HepG2 (cell line): ENCODE measurements around the gene KIF19. TPM values are rescaled to one million over a fixed set of nuclear protein-coding genes. Genes with fewer than 3 reads are reported as not detected.

Experiments
- CAMTA2 ChIP-seq: sonication (generic); formaldehyde crosslinking; IDR thresholded peaks from 2 replicates; pipeline ENCODE4 v1.4.0; 2020; ENCODE audit warnings: mild to moderate bottlenecking, missing genetic modification reagents, borderline replicate concordance
- CBX5 ChIP-seq: sonication (generic); formaldehyde crosslinking; IDR thresholded peaks from 2 replicates; pipeline ENCODE4 v1.4.0; 2020; ENCODE audit warnings: missing genetic modification reagents, borderline replicate concordance
- CEBPG ChIP-seq: IDR thresholded peaks from 2 replicates; pipeline ENCODE4 v1.6.1; 2016
- KMT2B ChIP-seq: IDR thresholded peaks from 2 replicates; pipeline ENCODE4 v1.6.1; 2016; ENCODE audit warnings: missing genetic modification reagents, missing compliant biosample characterization
- NR1H2 ChIP-seq: sonication (generic); formaldehyde crosslinking; IDR thresholded peaks from 2 replicates; pipeline ENCODE4 v1.8.1; 2022; ENCODE audit warnings: low read depth, missing genetic modification reagents, borderline replicate concordance
- PHB2 ChIP-seq: fragments of 450-650 bp; IDR thresholded peaks from 2 replicates; pipeline ENCODE4 v1.6.1; 2018; ENCODE audit not compliant: partially characterized antibody
- THYN1 ChIP-seq: sonication (generic); formaldehyde crosslinking; IDR thresholded peaks from 2 replicates; pipeline ENCODE4 v1.8.1; 2023; ENCODE audit warnings: low read depth, mild to moderate bottlenecking, moderate library complexity, missing genetic modification reagents, borderline replicate concordance
- ZNF317 ChIP-seq: sonication (generic); formaldehyde crosslinking; IDR thresholded peaks from 2 replicates; pipeline ENCODE4 v1.5.0; 2020; ENCODE audit warnings: mild to moderate bottlenecking, missing genetic modification reagents
- ZNF746 ChIP-seq: sonication (generic); formaldehyde crosslinking; IDR thresholded peaks from 2 replicates; pipeline ENCODE4 v1.8.0; 2022; ENCODE audit warnings: mild to moderate bottlenecking, missing genetic modification reagents
- ZNF790 ChIP-seq: sonication (generic); formaldehyde crosslinking; IDR thresholded peaks from 2 replicates; pipeline ENCODE4 v1.8.0; 2022; ENCODE audit warnings: missing genetic modification reagents, mild to moderate bottlenecking, borderline replicate concordance
- polyA plus RNA-seq, 8 experiments: library from polyadenylated mRNA; depleted of rRNA in 3 of 8; stranded (reverse) in 7 of 8; unstranded in 1 of 8; fragments of >200 nt; fragmentation: Illumina TruSeq in 4 of 8; extraction: Trizol in 4 of 8; gene quantifications; 2 replicates each; pipeline versions ENCODE4 v1.2.1 to v1.2.3, GENCODE V29; 2011 to 2016; ENCODE audit warnings: low read depth in 4 of 8, missing spikeins in 1 of 8, mixed read lengths in 1 of 8; ENCODE audit not compliant: insufficient read depth in 1 of 8
- total RNA-seq, 5 experiments: library from RNA; depleted of rRNA; stranded (reverse); fragments of >200 nt; fragmentation: Illumina TruSeq; extraction: Trizol; gene quantifications; 2 replicates each; pipeline ENCODE4 v1.2.3, GENCODE V29; 2016; ENCODE audit warnings: low read depth in 1 of 5
- TF ChIP-seq, protein P1 (sequence below): sonication (generic); formaldehyde crosslinking; IDR thresholded peaks from 2 replicates; pipeline ENCODE4 v1.4.0; 2020; ENCODE audit warnings: missing genetic modification reagents
- TF ChIP-seq, protein P2 (sequence below): IDR thresholded peaks from 2 replicates; pipeline ENCODE4 v1.6.1; 2016; ENCODE audit warnings: low read depth, missing genetic modification reagents, missing compliant biosample characterization
- TF ChIP-seq, protein P3 (sequence below): sonication (generic); formaldehyde crosslinking; conservative IDR thresholded peaks from 2 replicates; pipeline ENCODE4 v1.4.0; 2020; ENCODE audit warnings: missing genetic modification reagents
- TF ChIP-seq, protein P4 (sequence below): sonication (generic); formaldehyde crosslinking; IDR thresholded peaks from 2 replicates; pipeline ENCODE4 v1.9.0; 2022; ENCODE audit warnings: low read depth, missing genetic modification reagents
- TF ChIP-seq, protein P5 (sequence below): sonication (generic); formaldehyde crosslinking; IDR thresholded peaks from 2 replicates; pipeline ENCODE4 v1.5.1; 2020; ENCODE audit warnings: mild to moderate bottlenecking, moderate library complexity, missing genetic modification reagents

Gene KIF19
- total and polyA plus RNA-seq, 2 of the 13 experiments (the other 11 are each of a cell fraction or from before 2014, with no cell fraction given), result not detected

DNA sequence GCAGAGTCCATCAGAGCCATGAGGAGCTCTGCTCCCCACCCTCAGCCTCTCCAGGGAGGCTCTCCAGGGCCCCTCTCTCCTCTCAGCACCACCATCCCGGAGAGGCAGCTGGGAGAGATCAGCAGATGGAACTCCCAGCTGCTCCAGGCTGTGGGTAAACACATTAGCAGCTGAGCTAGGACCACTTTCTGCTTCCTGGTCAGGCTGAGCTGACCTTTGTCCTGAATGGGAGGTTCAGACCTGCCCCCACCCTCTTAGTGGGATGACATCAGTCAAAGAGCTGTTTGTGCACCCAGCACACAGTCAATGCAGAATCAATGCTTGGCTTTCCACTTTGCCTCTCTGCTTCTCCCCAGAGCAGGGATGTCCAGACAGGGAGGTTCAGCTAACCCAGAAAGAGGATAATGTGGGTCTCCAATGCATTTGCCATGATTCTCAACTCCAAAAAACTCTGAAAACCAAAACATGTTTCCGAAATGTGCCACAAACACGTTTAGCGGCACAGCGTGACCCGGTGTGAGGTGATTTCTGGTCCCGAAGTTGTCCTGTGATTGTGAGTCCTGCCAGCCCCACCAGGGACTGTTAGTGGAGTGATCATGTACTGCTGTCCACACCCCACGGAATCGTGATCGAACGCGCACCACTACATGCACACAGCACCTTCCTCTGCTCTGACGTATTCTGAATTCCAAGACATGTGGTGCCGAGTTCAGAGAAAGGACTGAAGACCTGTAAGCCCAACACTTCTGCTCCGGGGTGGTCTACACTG, 48.0 kb downstream of the KIF19 start (continued):
- TF ChIP-seq, protein P1, sequence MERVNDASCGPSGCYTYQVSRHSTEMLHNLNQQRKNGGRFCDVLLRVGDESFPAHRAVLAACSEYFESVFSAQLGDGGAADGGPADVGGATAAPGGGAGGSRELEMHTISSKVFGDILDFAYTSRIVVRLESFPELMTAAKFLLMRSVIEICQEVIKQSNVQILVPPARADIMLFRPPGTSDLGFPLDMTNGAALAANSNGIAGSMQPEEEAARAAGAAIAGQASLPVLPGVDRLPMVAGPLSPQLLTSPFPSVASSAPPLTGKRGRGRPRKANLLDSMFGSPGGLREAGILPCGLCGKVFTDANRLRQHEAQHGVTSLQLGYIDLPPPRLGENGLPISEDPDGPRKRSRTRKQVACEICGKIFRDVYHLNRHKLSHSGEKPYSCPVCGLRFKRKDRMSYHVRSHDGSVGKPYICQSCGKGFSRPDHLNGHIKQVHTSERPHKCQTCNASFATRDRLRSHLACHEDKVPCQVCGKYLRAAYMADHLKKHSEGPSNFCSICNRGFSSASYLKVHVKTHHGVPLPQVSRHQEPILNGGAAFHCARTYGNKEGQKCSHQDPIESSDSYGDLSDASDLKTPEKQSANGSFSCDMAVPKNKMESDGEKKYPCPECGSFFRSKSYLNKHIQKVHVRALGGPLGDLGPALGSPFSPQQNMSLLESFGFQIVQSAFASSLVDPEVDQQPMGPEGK (CRISPR knock-in tag), result peak; percentile 97
- TF ChIP-seq PHB2 (no peak), CBX5 (CRISPR knock-in tag) (peak; percentile 84; the same call in 1 of the 2 replicates), ZNF746 (CRISPR knock-in tag) (no peak; the same call in 1 of the 2 replicates), CAMTA2 (CRISPR knock-in tag) (no peak), KMT2B (CRISPR knock-in tag) (peak; percentile 55; the same call in 1 of the 2 replicates), ZNF317 (CRISPR knock-in tag) (peak; percentile 94), CEBPG (CRISPR knock-in tag) (peak; percentile 70), ZNF790 (CRISPR knock-in tag) (no peak), THYN1 (CRISPR knock-in tag) (no peak), NR1H2 (CRISPR knock-in tag) (no peak)
- TF ChIP-seq, protein P2, sequence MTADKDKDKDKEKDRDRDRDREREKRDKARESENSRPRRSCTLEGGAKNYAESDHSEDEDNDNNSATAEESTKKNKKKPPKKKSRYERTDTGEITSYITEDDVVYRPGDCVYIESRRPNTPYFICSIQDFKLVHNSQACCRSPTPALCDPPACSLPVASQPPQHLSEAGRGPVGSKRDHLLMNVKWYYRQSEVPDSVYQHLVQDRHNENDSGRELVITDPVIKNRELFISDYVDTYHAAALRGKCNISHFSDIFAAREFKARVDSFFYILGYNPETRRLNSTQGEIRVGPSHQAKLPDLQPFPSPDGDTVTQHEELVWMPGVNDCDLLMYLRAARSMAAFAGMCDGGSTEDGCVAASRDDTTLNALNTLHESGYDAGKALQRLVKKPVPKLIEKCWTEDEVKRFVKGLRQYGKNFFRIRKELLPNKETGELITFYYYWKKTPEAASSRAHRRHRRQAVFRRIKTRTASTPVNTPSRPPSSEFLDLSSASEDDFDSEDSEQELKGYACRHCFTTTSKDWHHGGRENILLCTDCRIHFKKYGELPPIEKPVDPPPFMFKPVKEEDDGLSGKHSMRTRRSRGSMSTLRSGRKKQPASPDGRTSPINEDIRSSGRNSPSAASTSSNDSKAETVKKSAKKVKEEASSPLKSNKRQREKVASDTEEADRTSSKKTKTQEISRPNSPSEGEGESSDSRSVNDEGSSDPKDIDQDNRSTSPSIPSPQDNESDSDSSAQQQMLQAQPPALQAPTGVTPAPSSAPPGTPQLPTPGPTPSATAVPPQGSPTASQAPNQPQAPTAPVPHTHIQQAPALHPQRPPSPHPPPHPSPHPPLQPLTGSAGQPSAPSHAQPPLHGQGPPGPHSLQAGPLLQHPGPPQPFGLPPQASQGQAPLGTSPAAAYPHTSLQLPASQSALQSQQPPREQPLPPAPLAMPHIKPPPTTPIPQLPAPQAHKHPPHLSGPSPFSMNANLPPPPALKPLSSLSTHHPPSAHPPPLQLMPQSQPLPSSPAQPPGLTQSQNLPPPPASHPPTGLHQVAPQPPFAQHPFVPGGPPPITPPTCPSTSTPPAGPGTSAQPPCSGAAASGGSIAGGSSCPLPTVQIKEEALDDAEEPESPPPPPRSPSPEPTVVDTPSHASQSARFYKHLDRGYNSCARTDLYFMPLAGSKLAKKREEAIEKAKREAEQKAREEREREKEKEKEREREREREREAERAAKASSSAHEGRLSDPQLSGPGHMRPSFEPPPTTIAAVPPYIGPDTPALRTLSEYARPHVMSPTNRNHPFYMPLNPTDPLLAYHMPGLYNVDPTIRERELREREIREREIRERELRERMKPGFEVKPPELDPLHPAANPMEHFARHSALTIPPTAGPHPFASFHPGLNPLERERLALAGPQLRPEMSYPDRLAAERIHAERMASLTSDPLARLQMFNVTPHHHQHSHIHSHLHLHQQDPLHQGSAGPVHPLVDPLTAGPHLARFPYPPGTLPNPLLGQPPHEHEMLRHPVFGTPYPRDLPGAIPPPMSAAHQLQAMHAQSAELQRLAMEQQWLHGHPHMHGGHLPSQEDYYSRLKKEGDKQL (CRISPR knock-in tag), result peak; percentile 32; the same call in 1 of the 2 replicates
- TF ChIP-seq, protein P3, sequence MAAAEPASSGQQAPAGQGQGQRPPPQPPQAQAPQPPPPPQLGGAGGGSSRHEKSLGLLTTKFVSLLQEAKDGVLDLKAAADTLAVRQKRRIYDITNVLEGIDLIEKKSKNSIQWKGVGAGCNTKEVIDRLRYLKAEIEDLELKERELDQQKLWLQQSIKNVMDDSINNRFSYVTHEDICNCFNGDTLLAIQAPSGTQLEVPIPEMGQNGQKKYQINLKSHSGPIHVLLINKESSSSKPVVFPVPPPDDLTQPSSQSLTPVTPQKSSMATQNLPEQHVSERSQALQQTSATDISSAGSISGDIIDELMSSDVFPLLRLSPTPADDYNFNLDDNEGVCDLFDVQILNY (CRISPR knock-in tag), result no peak
- TF ChIP-seq, protein P4, sequence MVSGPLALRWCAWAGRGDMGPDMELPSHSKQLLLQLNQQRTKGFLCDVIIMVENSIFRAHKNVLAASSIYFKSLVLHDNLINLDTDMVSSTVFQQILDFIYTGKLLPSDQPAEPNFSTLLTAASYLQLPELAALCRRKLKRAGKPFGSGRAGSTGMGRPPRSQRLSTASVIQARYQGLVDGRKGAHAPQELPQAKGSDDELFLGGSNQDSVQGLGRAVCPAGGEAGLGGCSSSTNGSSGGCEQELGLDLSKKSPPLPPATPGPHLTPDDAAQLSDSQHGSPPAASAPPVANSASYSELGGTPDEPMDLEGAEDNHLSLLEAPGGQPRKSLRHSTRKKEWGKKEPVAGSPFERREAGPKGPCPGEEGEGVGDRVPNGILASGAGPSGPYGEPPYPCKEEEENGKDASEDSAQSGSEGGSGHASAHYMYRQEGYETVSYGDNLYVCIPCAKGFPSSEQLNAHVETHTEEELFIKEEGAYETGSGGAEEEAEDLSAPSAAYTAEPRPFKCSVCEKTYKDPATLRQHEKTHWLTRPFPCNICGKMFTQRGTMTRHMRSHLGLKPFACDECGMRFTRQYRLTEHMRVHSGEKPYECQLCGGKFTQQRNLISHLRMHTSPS (CRISPR knock-in tag), result no peak
- TF ChIP-seq, protein P5, sequence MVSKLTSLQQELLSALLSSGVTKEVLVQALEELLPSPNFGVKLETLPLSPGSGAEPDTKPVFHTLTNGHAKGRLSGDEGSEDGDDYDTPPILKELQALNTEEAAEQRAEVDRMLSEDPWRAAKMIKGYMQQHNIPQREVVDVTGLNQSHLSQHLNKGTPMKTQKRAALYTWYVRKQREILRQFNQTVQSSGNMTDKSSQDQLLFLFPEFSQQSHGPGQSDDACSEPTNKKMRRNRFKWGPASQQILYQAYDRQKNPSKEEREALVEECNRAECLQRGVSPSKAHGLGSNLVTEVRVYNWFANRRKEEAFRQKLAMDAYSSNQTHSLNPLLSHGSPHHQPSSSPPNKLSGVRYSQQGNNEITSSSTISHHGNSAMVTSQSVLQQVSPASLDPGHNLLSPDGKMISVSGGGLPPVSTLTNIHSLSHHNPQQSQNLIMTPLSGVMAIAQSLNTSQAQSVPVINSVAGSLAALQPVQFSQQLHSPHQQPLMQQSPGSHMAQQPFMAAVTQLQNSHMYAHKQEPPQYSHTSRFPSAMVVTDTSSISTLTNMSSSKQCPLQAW (CRISPR knock-in tag), result peak; percentile 89
